IPS DF 6.9 (cell line): ENCODE results near the gene TSN.
"Not testable (repeated sequence)": the region's sequence is repeated elsewhere in the genome, so short reads cannot be mapped to it uniquely, and the experiment has no call there.

Source experiments
- DNase-seq: peaks from one replicate; pipeline ENCODE4 v3.0.0-alpha.2; 2013; ENCODE audit warnings: low read depth, low spot score
- H3K27ac ChIP-seq: one replicate; pipeline ENCODE4 v1.5.1; 2013; ENCODE audit warnings: low read length, control low read depth
- H3K27me3 ChIP-seq: 2 replicates; pipeline ENCODE4 v1.6.1; 2013; ENCODE audit warnings: mild to moderate bottlenecking, low read length; ENCODE audit not compliant: control insufficient read depth, insufficient read depth
- H3K36me3 ChIP-seq: 2 replicates; pipeline ENCODE4 v1.6.1; 2013; ENCODE audit warnings: low read length; ENCODE audit not compliant: control insufficient read depth, insufficient read depth
- H3K4me1 ChIP-seq: 2 replicates; pipeline ENCODE4 v1.6.1; 2013; ENCODE audit warnings: low read length; ENCODE audit not compliant: control insufficient read depth, insufficient read depth
- H3K4me3 ChIP-seq: 2 replicates; pipeline ENCODE4 v1.5.1; 2013; ENCODE audit warnings: mild to moderate bottlenecking, low read length
- H3K9me3 ChIP-seq: 2 replicates; pipeline ENCODE4 v1.6.1; 2013; ENCODE audit warnings: low read length, inconsistent platforms; ENCODE audit not compliant: control insufficient read depth, insufficient read depth
- WGBS: extraction: QIAGEN DNeasy Blood & Tissue Kit; methylation state at CpG from one replicate; pipeline ENCODE4 v1.1.7; 2013; ENCODE audit warnings: mixed read lengths, missing lambda C conversion rate; ENCODE audit not compliant: insufficient read length, insufficient coverage; 5-methylcytosine and 5-hydroxymethylcytosine counted together

The TSN gene

DNA sequence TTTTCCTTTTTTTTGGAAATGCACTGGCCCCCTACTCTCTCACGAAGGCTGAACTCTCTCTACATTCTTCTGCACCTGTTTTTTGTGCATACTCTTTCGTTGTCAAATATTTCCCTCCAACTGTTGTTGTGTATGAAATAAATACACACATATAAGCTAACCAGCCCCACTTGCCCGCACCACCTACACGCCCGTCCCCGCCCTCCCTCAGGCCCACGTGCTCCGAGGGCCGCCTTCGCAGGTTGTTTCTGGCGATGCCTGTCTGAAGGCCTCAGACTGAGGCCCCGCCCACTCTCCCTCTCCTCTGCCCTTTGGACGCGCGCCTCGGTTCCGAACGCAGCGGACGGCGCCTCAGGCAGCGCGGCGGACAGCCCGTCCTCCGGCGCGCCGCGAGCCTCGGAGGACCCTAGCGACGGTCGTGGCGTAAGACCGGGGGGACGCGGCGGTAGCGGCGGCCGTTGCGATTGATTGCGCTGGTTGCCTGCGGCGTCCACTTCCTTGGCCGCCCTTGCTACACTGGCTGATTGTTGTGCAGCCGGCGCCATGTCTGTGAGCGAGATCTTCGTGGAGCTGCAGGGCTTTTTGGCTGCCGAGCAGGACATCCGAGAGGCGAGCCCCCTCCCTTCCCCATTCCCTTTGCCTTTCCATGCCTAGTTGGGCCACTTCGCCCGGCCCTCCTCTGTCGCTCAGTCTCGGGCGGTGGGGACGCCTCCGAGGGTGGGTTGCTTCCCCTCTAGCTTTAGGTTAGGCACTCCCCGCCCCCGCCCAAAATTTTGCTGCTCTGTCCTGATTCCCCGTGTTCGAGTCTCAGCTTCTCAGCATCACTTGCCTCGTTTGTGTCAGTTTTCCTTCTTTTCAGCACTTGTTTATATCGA, at the start of gene TSN:
TSN (plus strand) TSS at position 415 of the 875 bp plus-strand sequence; CDS start at position 544, 129 bp downstream.
- no CpG with 5 or more reads among the region's 67 CpGs for WGBS
- peak within 1 kb of the TSS; percentile 84 for H3K4me3 ChIP-seq
- H3K9me3 ChIP-seq = no peaks in the 10 kb centered on the region
- peak; percentile 94 for DNase-seq
- no peaks in the 10 kb centered on the region for H3K27me3 ChIP-seq
- no peak within 1 kb of the TSS for H3K27ac ChIP-seq
- H3K36me3 ChIP-seq = 0 out of 2 replicates have a peak, but pooled peaks cover 3% of the 10 kb centered on the region
- H3K4me1 ChIP-seq = no peaks in the 10 kb centered on the region

DNA sequence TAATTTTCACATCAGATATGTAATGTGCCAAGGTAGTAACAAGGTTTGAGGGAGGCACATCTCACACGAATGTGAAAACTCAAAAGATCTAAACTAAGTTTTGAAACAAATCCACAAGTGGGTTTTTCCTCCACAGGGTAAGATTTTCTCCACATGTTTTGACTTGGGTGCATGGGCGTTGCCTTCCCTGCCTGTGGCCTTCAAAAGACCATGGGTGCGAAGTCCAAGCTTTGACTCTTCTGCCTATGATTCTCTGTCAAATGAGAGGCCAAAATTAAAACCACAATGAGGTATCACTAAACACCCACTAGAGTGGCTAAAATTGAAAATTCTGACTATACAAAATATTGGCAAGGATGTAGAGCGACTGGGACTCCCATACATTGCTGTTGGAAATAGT, 49.5 kb upstream of the TSN start:
- Histone ChIP-seq H3K27ac (no peak overlapping the region), H3K4me1 (no peaks in the 10 kb centered on the region), H3K27me3 (no peaks in the 10 kb centered on the region), H3K9me3 (no peaks in the 10 kb centered on the region), H3K36me3 (no peaks in the 10 kb centered on the region), H3K4me3 (no peak overlapping the region)
- no CpG with 5 or more reads among the region's 4 CpGs for WGBS
- DNase-seq = no peak

DNA sequence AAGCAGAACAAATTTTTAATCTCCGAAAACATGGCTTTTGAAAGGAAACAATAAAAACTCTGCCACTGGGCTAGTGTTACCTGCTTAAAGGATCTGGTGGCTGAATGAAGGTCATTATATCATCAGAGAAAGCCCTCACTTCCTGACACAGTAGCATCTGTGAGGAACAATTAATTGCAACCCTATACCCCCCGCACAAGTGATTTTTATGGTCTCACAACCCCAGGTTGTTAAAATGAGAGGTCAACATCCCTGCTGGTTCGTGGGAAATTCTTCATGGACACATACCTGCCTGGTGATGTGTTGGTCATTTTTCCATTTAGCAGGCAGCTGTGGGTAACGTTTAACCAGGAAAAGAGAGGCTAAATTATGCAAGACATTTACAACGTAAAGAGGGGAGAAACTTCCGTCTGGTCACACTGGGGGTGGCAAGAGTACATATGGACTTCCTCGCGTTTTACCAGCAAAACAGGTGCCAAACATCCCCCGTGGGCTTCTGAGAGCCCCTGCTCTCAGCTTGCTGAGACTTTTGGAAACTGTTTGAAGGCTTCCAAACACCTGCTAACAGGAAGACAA, 48.0 kb upstream of the TSN start:
- H3K27ac ChIP-seq = no peak overlapping the region
- no peaks in the 10 kb centered on the region for H3K36me3 ChIP-seq
- WGBS = no CpG with 5 or more reads among the region's 9 CpGs
- H3K4me1 ChIP-seq = no peaks in the 10 kb centered on the region
- H3K9me3 ChIP-seq = no peaks in the 10 kb centered on the region
- H3K27me3 ChIP-seq = no peaks in the 10 kb centered on the region
- DNase-seq = no peak
- H3K4me3 ChIP-seq = no peak overlapping the region

DNA sequence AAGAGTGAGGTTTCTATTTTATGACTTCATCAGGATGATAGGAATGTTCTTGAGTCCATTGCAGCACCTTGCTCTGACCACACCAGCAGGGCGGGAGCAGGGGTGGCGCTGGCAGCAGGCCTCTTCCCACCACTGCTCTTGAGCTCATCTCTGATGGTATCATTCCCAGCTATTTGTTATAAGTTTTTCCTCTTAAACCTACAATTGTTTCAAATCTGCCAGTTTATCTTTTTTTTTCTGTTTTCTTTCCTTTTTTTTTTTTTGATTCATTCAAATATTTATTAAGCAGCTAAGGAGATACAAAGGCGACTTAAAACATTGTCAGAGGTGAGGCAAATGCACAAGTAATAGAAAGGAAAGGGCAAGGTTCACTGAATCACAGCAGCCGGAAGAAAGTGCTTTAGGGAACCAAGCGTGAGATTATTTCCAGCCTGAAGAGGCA, 47.5 kb upstream of the TSN start:
- no peak for DNase-seq
- H3K27me3 ChIP-seq = no peaks in the 10 kb centered on the region
- H3K9me3 ChIP-seq = no peaks in the 10 kb centered on the region
- H3K4me3 ChIP-seq = no peak overlapping the region
- WGBS = no CpG with 5 or more reads among the region's 5 CpGs
- no peaks in the 10 kb centered on the region for H3K36me3 ChIP-seq
- no peaks in the 10 kb centered on the region for H3K4me1 ChIP-seq
- H3K27ac ChIP-seq = no peak overlapping the region

DNA sequence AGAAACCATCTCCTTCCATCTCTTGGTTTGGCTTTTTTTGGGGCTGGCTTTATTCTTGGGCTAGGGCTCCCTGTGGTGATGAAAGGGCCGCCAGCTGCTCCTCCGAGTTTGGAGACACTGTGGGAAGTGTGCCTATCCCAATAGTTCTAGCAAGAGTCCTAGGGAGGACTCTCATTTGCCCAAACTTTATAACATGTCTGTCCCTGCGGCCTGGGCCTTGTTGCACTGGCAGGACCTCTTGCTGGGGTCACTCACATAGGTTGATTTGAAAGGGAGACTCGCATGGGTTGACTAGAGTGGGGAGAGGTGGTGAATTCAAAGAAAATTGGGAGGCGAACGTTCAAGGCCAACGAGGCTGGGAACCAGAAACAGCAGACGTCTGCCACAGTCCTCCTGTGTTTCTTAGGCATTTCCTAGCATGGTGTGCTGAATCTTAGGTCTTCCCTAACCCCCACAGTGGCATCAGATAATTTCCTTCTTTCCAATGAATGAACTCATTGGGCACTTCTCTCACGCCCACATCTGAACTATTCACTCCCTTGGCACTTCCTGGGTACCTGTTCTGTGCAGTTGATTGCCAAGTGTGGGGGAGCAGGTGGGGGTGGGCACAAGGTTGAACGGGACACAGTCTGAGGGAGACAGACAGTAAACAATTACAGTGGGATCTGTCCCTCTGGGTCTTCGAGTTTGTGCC, 45.5 kb upstream of the TSN start:
- Histone ChIP-seq H3K27ac (no peak overlapping the region), H3K9me3 (no peaks in the 10 kb centered on the region), H3K4me1 (no peaks in the 10 kb centered on the region), H3K27me3 (no peaks in the 10 kb centered on the region), H3K36me3 (no peaks in the 10 kb centered on the region), H3K4me3 (no peak overlapping the region)
- WGBS = no CpG with 5 or more reads among the region's 11 CpGs
- no peak for DNase-seq

DNA sequence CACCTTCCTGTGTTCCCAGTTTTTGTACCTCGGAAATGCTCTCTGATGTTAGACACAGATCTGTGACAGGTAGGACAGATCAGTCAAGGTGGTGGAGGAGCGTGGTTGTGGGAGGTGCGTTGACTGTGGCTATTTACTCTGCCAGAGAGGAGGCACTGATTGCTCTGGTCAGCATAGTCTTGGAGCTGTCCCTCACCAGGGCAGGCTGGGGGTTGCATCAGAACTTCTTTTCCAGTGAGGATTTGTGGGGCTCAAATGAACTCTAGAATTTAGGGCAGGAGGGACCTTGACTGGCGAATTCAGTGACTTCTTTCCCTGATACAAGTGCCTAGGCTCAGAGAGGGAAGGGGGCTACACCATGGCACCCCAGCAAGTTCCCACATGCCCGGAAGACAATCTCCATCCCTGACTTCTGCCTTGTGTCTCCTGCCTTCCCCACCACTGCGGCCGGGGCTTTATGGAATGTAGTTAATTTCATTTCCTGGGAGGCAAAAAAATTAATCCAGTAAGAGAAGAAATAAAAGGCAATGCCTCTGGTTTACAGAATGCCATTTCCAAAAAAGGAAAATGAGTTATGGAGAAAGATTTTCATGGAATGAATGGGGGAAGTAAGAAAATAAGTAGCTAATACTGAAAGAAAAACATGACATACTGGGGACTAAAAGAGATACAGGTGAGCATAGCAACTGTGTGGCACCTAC, 44.8 kb upstream of the TSN start:
- H3K4me1 ChIP-seq = no peaks in the 10 kb centered on the region
- no peak overlapping the region for H3K4me3 ChIP-seq
- DNase-seq = no peak
- H3K27ac ChIP-seq = no peak overlapping the region
- no peaks in the 10 kb centered on the region for H3K9me3 ChIP-seq
- H3K27me3 ChIP-seq = no peaks in the 10 kb centered on the region
- no peaks in the 10 kb centered on the region for H3K36me3 ChIP-seq
- WGBS = no CpG with 5 or more reads among the region's 7 CpGs

DNA sequence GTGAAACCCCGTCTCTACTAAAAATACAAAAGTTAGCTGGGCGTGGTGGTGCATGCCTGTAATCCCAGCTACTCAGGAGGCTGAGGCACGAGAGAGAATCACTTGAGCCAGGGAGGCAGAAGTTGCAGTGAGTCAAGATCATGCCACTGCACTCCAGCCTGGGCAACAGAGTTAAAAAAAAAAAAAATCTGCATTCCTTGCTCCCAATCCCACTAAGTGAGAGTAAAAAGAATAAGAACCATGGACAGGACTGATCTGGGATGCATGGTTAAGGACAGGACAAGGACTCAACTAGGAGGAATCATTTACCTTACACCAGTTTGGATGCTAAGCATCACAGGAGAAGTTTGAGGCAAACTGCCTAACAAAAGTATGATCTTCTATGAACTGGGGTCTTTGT, 44.0 kb upstream of the TSN start:
- no CpG with 5 or more reads among the region's 3 CpGs for WGBS
- not testable (repeated sequence) for H3K27me3 ChIP-seq, H3K4me1 ChIP-seq, H3K27ac ChIP-seq, H3K36me3 ChIP-seq, H3K9me3 ChIP-seq, H3K4me3 ChIP-seq, DNase-seq

DNA sequence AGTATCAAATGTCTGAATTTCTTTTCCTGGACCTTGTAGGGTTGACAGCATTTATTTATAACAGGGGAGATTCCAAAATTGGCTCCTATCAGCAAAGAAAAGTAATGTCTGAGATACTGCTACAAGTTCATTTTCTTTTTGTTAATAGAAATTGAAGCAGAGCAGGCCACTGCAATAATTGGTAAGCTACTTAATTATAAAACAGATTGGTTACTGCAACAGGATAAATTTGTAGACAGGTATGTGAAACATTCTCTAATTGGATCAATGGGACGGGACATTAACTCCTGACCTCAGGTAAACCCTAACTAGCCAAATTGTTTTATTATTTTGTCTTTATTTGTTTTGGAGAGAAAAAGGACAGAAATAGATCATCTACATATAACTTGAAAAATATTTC, 39.3 kb upstream of the TSN start:
- Histone ChIP-seq H3K36me3 (no peaks in the 10 kb centered on the region), H3K27ac (no peak overlapping the region), H3K4me3 (no peak overlapping the region), H3K4me1 (no peaks in the 10 kb centered on the region), H3K9me3 (no peaks in the 10 kb centered on the region), H3K27me3 (no peaks in the 10 kb centered on the region)
- WGBS = no CpG with 5 or more reads among the region's 1 CpG
- DNase-seq = no peak

DNA sequence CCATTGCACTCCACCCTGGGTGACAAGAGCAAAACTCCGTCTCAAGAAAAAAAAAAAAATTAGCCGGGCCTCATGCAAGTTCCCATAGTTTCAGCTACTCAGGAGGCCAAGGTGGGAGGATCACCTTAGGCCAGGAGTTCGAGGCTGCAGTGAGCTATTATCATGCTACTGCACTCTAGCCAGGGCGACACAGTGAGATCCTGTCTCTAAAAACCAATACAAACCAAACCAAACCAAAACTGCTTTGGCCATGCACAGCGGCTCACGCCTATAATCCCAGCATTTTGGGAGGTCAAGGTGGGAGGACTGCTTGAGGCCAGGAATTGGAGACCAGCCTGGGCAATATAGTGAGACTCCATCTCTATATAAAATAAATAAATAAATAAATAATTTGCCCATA, 37.9 kb upstream of the TSN start:
- no peaks in the 10 kb centered on the region for H3K27me3 ChIP-seq
- no peaks in the 10 kb centered on the region for H3K36me3 ChIP-seq
- H3K4me1 ChIP-seq = no peaks in the 10 kb centered on the region
- no CpG with 5 or more reads among the region's 6 CpGs for WGBS
- H3K27ac ChIP-seq = no peak overlapping the region
- no peak overlapping the region for H3K4me3 ChIP-seq
- no peaks in the 10 kb centered on the region for H3K9me3 ChIP-seq
- DNase-seq = no peak

DNA sequence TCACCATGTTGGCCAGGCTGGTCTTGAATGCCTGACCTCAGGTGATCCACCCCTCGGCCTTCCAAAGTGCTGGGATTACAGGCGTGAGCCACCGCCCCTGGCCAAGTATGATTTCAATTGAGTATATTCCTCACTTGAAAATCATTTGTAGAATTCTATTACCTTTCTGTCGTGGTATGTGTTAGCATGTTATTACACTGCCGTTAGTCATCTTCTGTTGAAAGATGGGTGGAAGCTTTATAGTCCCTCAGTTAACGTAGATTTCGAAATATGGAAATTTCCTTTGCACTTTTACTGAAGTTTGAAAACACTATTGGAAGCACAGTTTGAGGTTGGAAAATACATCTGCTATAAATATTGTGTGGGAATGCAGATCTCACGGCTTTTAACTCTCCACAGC, 33.5 kb upstream of the TSN start:
- DNase-seq = no peak
- no peaks in the 10 kb centered on the region for H3K36me3 ChIP-seq

More for the DNA sequence above, 33.5 kb upstream of the TSN start:
- Histone ChIP-seq H3K4me3 (no peak overlapping the region), H3K4me1 (no peaks in the 10 kb centered on the region), H3K9me3 (no peaks in the 10 kb centered on the region), H3K27me3 (no peaks in the 10 kb centered on the region), H3K27ac (no peak overlapping the region)
- no CpG with 5 or more reads among the region's 8 CpGs for WGBS
